Dendritic cell treated with granulocyte-macrophage colony-stimulating factor and Interleukin-4, amounts not matched to agents 40 ng/mL and 50 ng/mL, for 4 days (primary cell): ENCODE results near the gene TCEAL5.
"Not testable (repeated sequence)": the region's sequence is repeated elsewhere in the genome, so short reads cannot be mapped to it uniquely, and the experiment has no call there.

Experiments used
- H3K27ac Mint-ChIP-seq: one replicate; pipeline ENCODE4 v1.8.0; 2022; ENCODE audit warnings: mild to moderate bottlenecking, mixed read lengths
- H3K27me3 Mint-ChIP-seq: one replicate; pipeline ENCODE4 v1.8.0; 2022; ENCODE audit warnings: mild to moderate bottlenecking, mixed read lengths
- H3K36me3 Mint-ChIP-seq: one replicate; pipeline ENCODE4 v1.8.0; 2022; ENCODE audit warnings: low read depth, mixed read lengths
- H3K4me1 Mint-ChIP-seq: one replicate; pipeline ENCODE4 v1.8.0; 2022; ENCODE audit warnings: low read depth, mixed read lengths
- H3K4me3 Mint-ChIP-seq: one replicate; pipeline ENCODE4 v1.8.0; 2022; ENCODE audit warnings: mild to moderate bottlenecking, moderate library complexity, mixed read lengths
- H3K9me3 Mint-ChIP-seq: one replicate; pipeline ENCODE4 v1.8.0; 2022; ENCODE audit warnings: mixed read lengths
- intact Hi-C: fragments of 100-400 bp; cut with micrococcal nuclease; formaldehyde crosslinking; loops from one replicate; pipeline ENCODE4 v1.15.0; 2022

The TCEAL5 gene

GRCh38 chrX:103254171-103254824, 22.3 kb downstream of the TCEAL5 start:
- peaks cover 24% of the 10 kb centered on the region for H3K4me1 Mint-ChIP-seq
- H3K9me3 Mint-ChIP-seq = no peaks in the 10 kb centered on the region
- H3K27ac Mint-ChIP-seq = peak overlapping the region; percentile 90
- H3K4me3 Mint-ChIP-seq = peak overlapping the region; percentile 97
- H3K36me3 Mint-ChIP-seq = peaks cover 29% of the 10 kb centered on the region
- intact Hi-C loops = loop anchor here (10.0 kb wide), 1 partner anchor 299 kb away; no protein-coding TSS in a partner anchor
- H3K27me3 Mint-ChIP-seq = no peaks in the 10 kb centered on the region

DNA sequence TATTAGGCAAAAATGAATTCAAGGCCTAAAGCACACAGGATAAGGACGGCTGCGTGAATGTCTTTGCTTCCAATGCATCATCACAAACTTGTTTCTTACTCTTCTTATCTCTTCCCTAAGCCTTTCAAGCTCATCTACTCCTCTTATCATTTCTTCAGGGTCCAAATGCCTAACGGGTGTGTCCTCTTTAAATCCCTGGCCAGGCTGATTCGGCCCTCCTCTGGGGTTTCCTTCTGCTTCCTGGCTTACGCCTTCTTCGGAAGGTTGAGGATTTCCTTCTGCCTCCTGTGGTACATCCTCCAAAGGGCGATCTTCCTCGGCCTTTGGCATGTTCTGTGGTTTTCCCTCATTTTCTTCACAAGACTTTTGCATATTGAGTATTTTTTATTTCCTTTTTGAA, 22.9 kb downstream of the TCEAL5 start:
- peaks cover 29% of the 10 kb centered on the region for H3K36me3 Mint-ChIP-seq
- intact Hi-C loops = loop anchor here (10.0 kb wide), 1 partner anchor 299 kb away; no protein-coding TSS in a partner anchor
- H3K27ac Mint-ChIP-seq = peak overlapping the region; percentile 90
- H3K27me3 Mint-ChIP-seq = no peaks in the 10 kb centered on the region
- H3K4me1 Mint-ChIP-seq = peaks cover 24% of the 10 kb centered on the region
- H3K9me3 Mint-ChIP-seq = no peaks in the 10 kb centered on the region
- H3K4me3 Mint-ChIP-seq = peak overlapping the region; percentile 97

GRCh38 chrX:103250977-103251376, 25.6 kb downstream of the TCEAL5 start:
- Mint-ChIP-seq H3K27me3 (no peaks in the 10 kb centered on the region), H3K9me3 (no peaks in the 10 kb centered on the region), H3K4me3 (no peak overlapping the region)

DNA sequence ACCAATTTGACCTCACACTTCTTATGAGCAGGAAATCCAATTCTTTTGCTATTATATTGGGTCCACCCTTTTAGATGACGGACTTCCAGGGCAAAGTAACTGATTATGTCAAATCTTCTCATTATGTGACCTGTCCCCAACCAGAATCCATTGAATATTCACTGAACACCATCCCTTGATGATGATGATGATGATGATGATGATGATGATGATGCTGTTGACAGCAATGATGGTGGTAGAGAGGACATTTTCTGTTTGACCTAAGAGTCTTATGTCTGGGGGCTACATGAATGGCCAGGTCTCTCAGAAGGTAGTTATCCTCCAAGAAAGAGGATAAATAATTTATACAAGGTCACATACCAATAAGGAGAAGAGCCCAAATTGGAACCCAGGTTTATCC, 26.7 kb downstream of the TCEAL5 start:
- H3K4me1 Mint-ChIP-seq = peaks cover 15% of the 10 kb centered on the region

More at GRCh38 chrX:103250977-103251376, 25.6 kb downstream of the TCEAL5 start:
- intact Hi-C loops = loop anchor here (10.0 kb wide), 1 partner anchor 296 kb away; no protein-coding TSS in a partner anchor
- H3K36me3 Mint-ChIP-seq = peaks cover 29% of the 10 kb centered on the region
- H3K4me1 Mint-ChIP-seq = peaks cover 19% of the 10 kb centered on the region
- no peak overlapping the region for H3K27ac Mint-ChIP-seq

DNA sequence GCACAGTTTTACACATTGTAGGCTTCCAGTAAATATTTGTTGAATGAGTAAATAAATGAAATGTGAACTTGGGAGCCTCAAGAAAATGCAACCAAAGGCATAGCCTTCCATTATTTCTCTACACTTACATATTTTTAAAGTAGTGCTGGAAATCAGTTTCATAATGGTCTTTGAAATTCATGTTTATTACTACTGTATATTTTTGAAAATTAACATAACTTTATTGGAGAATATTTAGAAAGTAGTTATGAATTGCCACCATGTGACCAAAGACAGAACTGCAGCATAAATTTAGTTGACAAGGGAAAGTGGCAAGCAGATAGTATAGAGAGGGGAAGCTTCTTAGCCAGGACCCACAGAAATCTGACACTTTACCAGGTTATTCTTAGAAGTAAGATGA, 28.0 kb downstream of the TCEAL5 start:
- Mint-ChIP-seq H3K4me3 (no peak overlapping the region), H3K9me3 (no peaks in the 10 kb centered on the region), H3K27me3 (no peaks in the 10 kb centered on the region), H3K4me1 (peaks cover 3% of the 10 kb centered on the region), H3K36me3 (peaks cover 14% of the 10 kb centered on the region), H3K27ac (no peak overlapping the region)
- intact Hi-C loops = loop anchor here (1.0 kb wide), 1 partner anchor 37 kb away; no protein-coding TSS in a partner anchor

More for the DNA sequence above, 26.7 kb downstream of the TCEAL5 start:
- Mint-ChIP-seq H3K27ac (no peak overlapping the region), H3K4me3 (no peak overlapping the region), H3K36me3 (peaks cover 26% of the 10 kb centered on the region), H3K27me3 (no peaks in the 10 kb centered on the region), H3K9me3 (no peaks in the 10 kb centered on the region)
- intact Hi-C loops = loop anchor here (10.0 kb wide), 1 partner anchor 295 kb away; no protein-coding TSS in a partner anchor

DNA sequence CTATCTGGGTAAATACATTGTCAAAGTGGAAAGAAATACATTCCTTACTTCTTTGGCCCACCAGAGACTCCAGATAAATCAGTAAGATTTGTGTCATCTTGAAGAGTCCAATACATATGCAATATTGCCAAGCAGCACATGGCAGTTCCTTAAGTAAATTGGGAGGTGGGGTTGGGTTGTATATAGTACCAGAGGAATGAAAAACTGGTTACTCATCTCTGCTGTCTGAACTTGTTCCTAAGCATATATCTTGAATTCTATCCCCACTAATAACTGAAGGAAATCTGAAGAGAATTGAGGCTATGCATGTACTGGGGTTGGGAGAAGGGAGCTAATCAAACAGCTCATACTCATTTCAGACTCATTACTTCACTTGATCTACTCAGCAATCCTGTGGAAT, 36.4 kb downstream of the TCEAL5 start:
- Mint-ChIP-seq H3K27ac (no peak overlapping the region), H3K4me1 (no peaks in the 10 kb centered on the region), H3K4me3 (no peak overlapping the region), H3K9me3 (no peaks in the 10 kb centered on the region), H3K27me3 (peaks cover 3% of the 10 kb centered on the region), H3K36me3 (no peaks in the 10 kb centered on the region)
- intact Hi-C loops = no loop called here

DNA sequence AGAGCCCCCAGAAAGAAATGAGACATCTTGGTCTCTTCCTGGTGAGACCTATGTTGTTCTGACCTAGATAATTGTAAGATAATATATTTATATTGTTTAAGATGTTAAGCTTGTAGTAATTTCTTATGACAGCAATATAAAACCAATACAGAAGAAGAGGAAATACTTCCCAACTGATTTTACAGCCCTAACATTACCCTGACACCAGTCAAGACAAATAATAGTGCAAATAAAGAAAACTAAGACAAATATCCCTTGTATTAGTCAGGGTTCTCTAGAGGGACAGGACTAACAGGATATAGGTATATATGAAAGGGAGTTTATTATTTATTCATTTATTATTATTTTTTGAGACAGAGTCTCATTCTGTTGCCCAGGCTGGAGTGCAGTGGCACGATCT, 40.3 kb downstream of the TCEAL5 start:
- Mint-ChIP-seq H3K36me3 (no peaks in the 10 kb centered on the region), H3K9me3 (no peaks in the 10 kb centered on the region), H3K4me3 (no peak overlapping the region), H3K27ac (no peak overlapping the region), H3K4me1 (no peaks in the 10 kb centered on the region), H3K27me3 (no peaks in the 10 kb centered on the region)
- intact Hi-C loops = no loop called here

DNA sequence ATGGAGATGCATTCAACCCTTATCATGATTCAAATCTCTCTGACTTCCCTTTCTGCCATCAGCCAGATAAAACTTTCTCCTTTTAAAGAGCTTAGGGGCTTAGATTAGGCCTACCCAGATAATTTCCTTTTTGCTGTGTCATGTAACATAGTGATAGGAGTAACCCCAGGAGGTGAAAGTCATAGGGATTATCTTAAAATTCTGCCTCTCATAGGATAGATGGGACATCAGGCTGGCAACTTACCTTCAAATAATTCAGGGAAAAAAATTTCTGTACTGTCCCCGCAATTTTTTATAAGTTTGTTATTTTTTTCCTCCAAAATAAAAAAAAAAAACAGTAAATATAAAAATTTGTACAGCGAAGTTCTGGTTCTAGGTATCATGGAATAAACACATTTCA, 40.9 kb downstream of the TCEAL5 start:
- H3K27ac Mint-ChIP-seq, H3K4me3 Mint-ChIP-seq, intact Hi-C loops, H3K9me3 Mint-ChIP-seq, H3K4me1 Mint-ChIP-seq, H3K36me3 Mint-ChIP-seq, H3K27me3 Mint-ChIP-seq: not testable (repeated sequence)

DNA sequence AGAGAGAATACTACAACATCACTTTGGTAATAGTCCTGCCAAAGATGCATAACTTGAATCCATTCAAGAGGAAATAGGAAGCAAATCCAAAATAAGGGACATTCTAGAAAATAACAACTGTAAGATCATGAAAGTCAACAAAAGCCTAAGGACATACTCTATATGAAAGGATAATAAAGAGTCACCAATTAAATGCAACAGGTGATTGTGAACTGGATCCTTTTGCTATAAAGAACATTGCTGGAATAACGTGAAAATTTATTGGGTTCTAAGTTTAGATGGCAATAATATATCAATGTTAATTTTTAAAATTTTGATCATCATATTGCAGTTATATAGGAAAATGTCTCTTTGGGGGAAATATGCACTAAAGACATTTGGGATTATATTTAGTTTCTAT, 41.7 kb downstream of the TCEAL5 start:
- Mint-ChIP-seq H3K4me1 (no peaks in the 10 kb centered on the region), H3K27me3 (no peaks in the 10 kb centered on the region), H3K36me3 (no peaks in the 10 kb centered on the region), H3K27ac (no peak overlapping the region), H3K9me3 (no peaks in the 10 kb centered on the region), H3K4me3 (no peak overlapping the region)
- intact Hi-C loops = no loop called here

DNA sequence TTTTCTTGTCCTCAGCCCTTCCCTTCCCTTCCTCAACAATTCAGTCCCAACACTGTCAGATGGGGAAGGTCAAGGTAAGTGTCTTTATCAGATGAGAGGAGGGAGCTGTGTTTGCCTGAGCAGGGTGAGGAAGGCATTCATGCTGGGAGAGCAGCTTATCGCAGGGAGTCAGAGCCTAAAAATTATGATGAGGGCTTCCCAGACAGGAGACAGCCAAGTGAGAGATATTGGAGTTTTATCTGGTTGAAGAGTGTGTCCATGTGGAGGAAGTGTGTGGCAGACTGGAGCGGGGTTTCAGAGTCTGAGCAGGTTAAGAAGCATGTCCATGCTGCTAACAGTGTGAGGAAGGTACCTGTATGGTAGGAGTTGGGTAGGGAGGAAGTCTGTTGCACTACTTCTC, 43.3 kb downstream of the TCEAL5 start:
- H3K9me3 Mint-ChIP-seq = no peaks in the 10 kb centered on the region
- H3K36me3 Mint-ChIP-seq = no peaks in the 10 kb centered on the region
- no peak overlapping the region for H3K4me3 Mint-ChIP-seq
- H3K4me1 Mint-ChIP-seq = no peaks in the 10 kb centered on the region
- no peaks in the 10 kb centered on the region for H3K27me3 Mint-ChIP-seq
- no peak overlapping the region for H3K27ac Mint-ChIP-seq
- intact Hi-C loops = no loop called here

GRCh38 chrX:103225918-103226317, 50.6 kb downstream of the TCEAL5 start:
- H3K27me3 Mint-ChIP-seq, H3K36me3 Mint-ChIP-seq, H3K4me3 Mint-ChIP-seq, H3K27ac Mint-ChIP-seq, intact Hi-C loops, H3K4me1 Mint-ChIP-seq, H3K9me3 Mint-ChIP-seq: not testable (repeated sequence)
